ENCODE data around the gene RASGRP4. TPM values are rescaled to one million over a fixed set of nuclear protein-coding genes. Genes with fewer than 3 reads are reported as not detected.
"Not testable (repeated sequence)": the region's sequence is repeated elsewhere in the genome, so short reads cannot be mapped to it uniquely, and the experiment has no call there.

The RASGRP4 gene
- total RNA-seq, 1 donor from 2014 or later, result 7.6 TPM

GRCh38 chr19:38412961-38413360 lies 13.1 kb downstream of the RASGRP4 start:
- Histone ChIP-seq H3K9me3 (no peaks in the 10 kb centered on the region), H3K27me3 (no peaks in the 10 kb centered on the region), H3K4me1 (peaks cover 4% of the 10 kb centered on the region), H3K4me3 (no peak overlapping the region), H3K36me3 (no peaks in the 10 kb centered on the region), H3K27ac (no peak overlapping the region)
- DNase-seq (no peak), ATAC-seq (no peak)
- no peak for TF ChIP-seq CTCF (IDR thresholded peaks at IDR 0.05)
- intact Hi-C loops (cut with DNase I), result no loop called here

- no peaks in the 10 kb centered on the region for H3K9me3 ChIP-seq
- DNase-seq (no peak), ATAC-seq (no peak)
- intact Hi-C loops (cut with DNase I), result no loop called here
- no peaks in the 10 kb centered on the region for H3K36me3 ChIP-seq
- no peaks in the 10 kb centered on the region for H3K27me3 ChIP-seq
- H3K4me1 ChIP-seq, result peaks cover under 1% of the 10 kb centered on the region
- no peak overlapping the region for H3K4me3 ChIP-seq
- no peak for TF ChIP-seq CTCF (IDR thresholded peaks at IDR 0.05)
- H3K27ac ChIP-seq, result no peak overlapping the region
Observed at GRCh38 chr19:38412491-38412890, 13.5 kb downstream of the RASGRP4 start.

- H3K27me3 ChIP-seq; intact Hi-C loops (cut with DNase I); ATAC-seq; DNase-seq; H3K27ac ChIP-seq; H3K4me1 ChIP-seq; H3K36me3 ChIP-seq; H3K9me3 ChIP-seq; H3K4me3 ChIP-seq: not testable (repeated sequence)
Observed at GRCh38 chr19:38411898-38412297, 14.1 kb downstream of the RASGRP4 start.

- Histone ChIP-seq H3K4me1 (no peaks in the 10 kb centered on the region), H3K27me3 (no peaks in the 10 kb centered on the region), H3K4me3 (no peak overlapping the region), H3K27ac (no peak overlapping the region), H3K36me3 (peaks cover 13% of the 10 kb centered on the region), H3K9me3 (no peaks in the 10 kb centered on the region)
- TF ChIP-seq CTCF (IDR thresholded peaks at IDR 0.05), result no peak
- no peak for ATAC-seq
- DNase-seq, result no peak
- intact Hi-C loops (cut with DNase I), result no loop called here
Observed at GRCh38 chr19:38411041-38411712, 14.8 kb downstream of the RASGRP4 start.

- ATAC-seq; H3K9me3 ChIP-seq; DNase-seq; H3K27me3 ChIP-seq; H3K4me1 ChIP-seq; H3K27ac ChIP-seq; intact Hi-C loops (cut with DNase I); H3K4me3 ChIP-seq: not testable (repeated sequence)
- peaks cover 14% of the 10 kb centered on the region for H3K36me3 ChIP-seq
Observed at GRCh38 chr19:38410407-38410806, 15.6 kb downstream of the RASGRP4 start.

GRCh38 chr19:38409631-38410133 lies 16.3 kb downstream of the RASGRP4 start:
- Histone ChIP-seq H3K36me3 (peaks cover 14% of the 10 kb centered on the region), H3K9me3 (no peaks in the 10 kb centered on the region), H3K4me1 (no peaks in the 10 kb centered on the region), H3K27me3 (no peaks in the 10 kb centered on the region), H3K4me3 (no peak overlapping the region), H3K27ac (no peak overlapping the region)
- intact Hi-C loops (cut with DNase I), result no loop called here
- ATAC-seq (no peak), DNase-seq (no peak)
- no peak for TF ChIP-seq CTCF (IDR thresholded peaks at IDR 0.05)

GRCh38 chr19:38405276-38405675 lies 20.7 kb downstream of the RASGRP4 start:
- intact Hi-C loops (cut with DNase I), result no loop called here
- peaks cover 10% of the 10 kb centered on the region for H3K4me1 ChIP-seq

More at GRCh38 chr19:38405276-38405675, 20.7 kb downstream of the RASGRP4 start:
- Histone ChIP-seq H3K4me3 (no peak overlapping the region), H3K9me3 (no peaks in the 10 kb centered on the region), H3K27me3 (peaks cover 4% of the 10 kb centered on the region), H3K36me3 (peaks cover 14% of the 10 kb centered on the region), H3K27ac (no peak overlapping the region)
- no peak for TF ChIP-seq CTCF (IDR thresholded peaks at IDR 0.05)
- no peak for ATAC-seq
- DNase-seq, result no peak

All from upper lobe of right lung (tissue), 1 donor.